ENCODE results near the gene ARHGEF12. TPM values are rescaled to one million over a fixed set of nuclear protein-coding genes. Genes with fewer than 3 reads are reported as not detected.

The ARHGEF12 gene
- total RNA-seq, 4 donors from 2014 or later: 169 to 268 (median 197) TPM

DNA sequence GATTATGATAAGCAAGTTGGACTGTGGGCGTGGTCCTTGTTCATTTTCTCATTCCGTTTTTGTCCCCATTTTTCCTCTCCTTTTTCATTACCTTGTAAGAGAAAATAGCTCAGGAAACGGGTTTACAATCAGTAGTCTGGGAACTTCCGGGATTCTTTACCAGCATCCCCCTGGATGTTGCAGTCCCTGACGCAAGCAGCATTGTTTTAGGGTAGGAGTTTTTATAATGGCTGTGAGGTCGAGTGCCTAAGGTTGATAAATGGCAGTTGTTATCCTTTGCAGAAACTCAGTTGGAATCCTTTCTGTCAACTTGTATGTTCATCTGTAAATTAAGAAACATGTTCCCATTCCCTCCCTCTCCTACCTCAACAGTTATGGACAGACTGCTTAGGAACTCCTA lies 68.3 kb downstream of the ARHGEF12 start:
- DNase-seq: no peak

GRCh38 chr11:120409655-120410054 lies 73.4 kb downstream of the ARHGEF12 start:
- no peak overlapping the region for H3K27ac ChIP-seq
- no peaks in the 10 kb centered on the region for H3K27me3 ChIP-seq
- intact Hi-C loops (cut with DNase I): no loop called here
- H3K36me3 ChIP-seq: no peaks in the 10 kb centered on the region
- WGBS, 2 donors: 92 to 93% methylated on average over 5 of the region's 5 CpGs
- no peaks in the 10 kb centered on the region for H3K9me3 ChIP-seq
- no peak overlapping the region for H3K4me3 ChIP-seq (replicated peaks in 1 of 3)
- no peak for DNase-seq
- TF ChIP-seq CTCF (IDR thresholded peaks at IDR 0.05): no peak
- no peak for TF ChIP-seq POLR2A (IDR thresholded peaks at IDR 0.05)
- peaks cover 0 to 10% of the 10 kb centered on the region in 2 donors for H3K4me1 ChIP-seq

More for the DNA sequence above, 68.3 kb downstream of the ARHGEF12 start:
- H3K9me3 ChIP-seq: no peaks in the 10 kb centered on the region
- peaks cover 21 to 25% of the 10 kb centered on the region in 2 donors for H3K4me1 ChIP-seq
- no peak for TF ChIP-seq CTCF (IDR thresholded peaks at IDR 0.05)
- TF ChIP-seq POLR2A (IDR thresholded peaks at IDR 0.05): no peak
- intact Hi-C loops (cut with DNase I): no loop called here
- WGBS, 2 donors: 61 to 75% methylated on average over 6 of the region's 6 CpGs
- no peaks in the 10 kb centered on the region for H3K27me3 ChIP-seq
- H3K4me3 ChIP-seq (replicated peaks in 1 of 3): no peak overlapping the region
- no peaks in the 10 kb centered on the region for H3K36me3 ChIP-seq
- H3K27ac ChIP-seq: no peak overlapping the region

DNA sequence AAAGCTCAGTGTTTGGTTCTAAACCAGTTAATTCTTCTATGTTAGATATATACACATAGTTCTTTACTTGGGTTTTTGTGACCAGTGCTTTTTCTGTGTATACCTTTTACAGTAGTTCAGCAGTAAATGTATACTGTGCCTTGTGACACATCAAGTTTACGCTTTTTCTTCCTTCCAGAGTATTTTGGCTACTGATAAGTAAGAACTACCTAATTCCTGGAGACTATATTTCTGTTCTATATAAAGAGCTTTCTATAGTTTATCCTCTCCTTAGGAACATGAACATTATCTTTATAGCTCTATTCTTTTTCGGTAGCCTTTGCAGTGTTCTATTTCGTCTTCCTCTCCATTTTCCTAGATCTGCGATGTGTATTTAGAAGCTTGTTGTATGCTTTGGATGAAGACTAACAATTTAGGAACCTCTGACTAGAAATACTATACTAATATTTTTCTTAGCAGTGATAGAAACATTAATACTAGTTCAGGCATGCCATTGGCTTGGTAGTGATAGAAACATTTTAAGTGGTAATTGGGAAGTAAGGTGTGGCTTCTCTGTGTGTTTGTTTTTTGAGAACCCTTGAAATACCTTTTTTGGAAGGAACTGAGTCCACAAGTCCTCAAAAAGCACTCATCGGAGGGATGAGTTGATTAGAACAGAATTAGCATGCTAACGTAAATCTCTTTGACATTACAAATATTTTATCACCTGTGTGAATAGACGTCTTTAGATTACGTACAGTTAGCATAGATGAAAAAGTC lies 74.6 kb downstream of the ARHGEF12 start:
- no peaks in the 10 kb centered on the region for H3K36me3 ChIP-seq
- H3K9me3 ChIP-seq: no peaks in the 10 kb centered on the region
- no peak for TF ChIP-seq CTCF (IDR thresholded peaks at IDR 0.05)
- H3K27ac ChIP-seq: no peak overlapping the region
- intact Hi-C loops (cut with DNase I): no loop called here
- 78 to 80% methylated on average over 8 of the region's 8 CpGs for WGBS, 2 donors
- no peaks in the 10 kb centered on the region for H3K27me3 ChIP-seq
- no peak for DNase-seq
- no peak overlapping the region for H3K4me3 ChIP-seq (replicated peaks in 1 of 3)
- peaks cover 0 to 10% of the 10 kb centered on the region in 2 donors for H3K4me1 ChIP-seq

- no peaks in the 10 kb centered on the region for H3K9me3 ChIP-seq
- intact Hi-C loops (cut with DNase I): no loop called here
- TF ChIP-seq POLR2A (IDR thresholded peaks at IDR 0.05): no peak
- TF ChIP-seq CTCF (IDR thresholded peaks at IDR 0.05): no peak
- peaks cover 0 to 10% of the 10 kb centered on the region in 2 donors for H3K4me1 ChIP-seq
- no peak for DNase-seq
- no peaks in the 10 kb centered on the region for H3K27me3 ChIP-seq
- no peaks in the 10 kb centered on the region for H3K36me3 ChIP-seq
- H3K27ac ChIP-seq: no peak overlapping the region
- H3K4me3 ChIP-seq (replicated peaks in 1 of 3): no peak overlapping the region
These were observed 77.3 kb downstream of the ARHGEF12 start for GRCh38 chr11:120413480-120413879.

DNA sequence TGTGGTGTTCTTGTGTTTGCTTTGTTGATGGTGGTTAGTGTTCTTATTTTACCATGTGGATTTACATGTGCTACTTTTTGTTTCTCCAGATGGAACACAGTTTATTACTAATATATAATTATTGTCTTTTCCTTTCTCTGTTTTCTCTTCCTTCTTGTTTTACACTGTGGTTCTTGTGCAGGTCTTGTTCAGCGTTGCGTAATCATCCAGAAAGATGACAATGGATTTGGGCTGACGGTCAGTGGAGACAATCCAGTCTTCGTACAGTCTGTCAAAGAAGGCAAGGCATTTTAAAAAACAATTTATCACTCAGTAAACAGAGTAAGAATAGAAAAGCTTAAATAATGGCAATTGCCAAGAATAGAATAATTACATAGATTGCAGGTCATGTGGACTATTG lies 84.4 kb downstream of the ARHGEF12 start:
- no peak for DNase-seq
- H3K4me3 ChIP-seq (replicated peaks in 1 of 3): no peak overlapping the region
- TF ChIP-seq POLR2A (IDR thresholded peaks at IDR 0.05) (no peak), CTCF (IDR thresholded peaks at IDR 0.05) (no peak)
- H3K27me3 ChIP-seq: no peaks in the 10 kb centered on the region
- H3K27ac ChIP-seq: no peak overlapping the region
- WGBS, 2 donors: 95 to 99% methylated on average over 4 of the region's 4 CpGs
- no peaks in the 10 kb centered on the region for H3K4me1 ChIP-seq
- intact Hi-C loops (cut with DNase I): no loop called here
- no peaks in the 10 kb centered on the region for H3K9me3 ChIP-seq
- H3K36me3 ChIP-seq: peaks cover 0 to 6% of the 10 kb centered on the region in 2 donors

Data from thyroid gland (tissue), 4 donors.